Measurements from ENCODE around the gene GDF9.

The GDF9 gene

DNA sequence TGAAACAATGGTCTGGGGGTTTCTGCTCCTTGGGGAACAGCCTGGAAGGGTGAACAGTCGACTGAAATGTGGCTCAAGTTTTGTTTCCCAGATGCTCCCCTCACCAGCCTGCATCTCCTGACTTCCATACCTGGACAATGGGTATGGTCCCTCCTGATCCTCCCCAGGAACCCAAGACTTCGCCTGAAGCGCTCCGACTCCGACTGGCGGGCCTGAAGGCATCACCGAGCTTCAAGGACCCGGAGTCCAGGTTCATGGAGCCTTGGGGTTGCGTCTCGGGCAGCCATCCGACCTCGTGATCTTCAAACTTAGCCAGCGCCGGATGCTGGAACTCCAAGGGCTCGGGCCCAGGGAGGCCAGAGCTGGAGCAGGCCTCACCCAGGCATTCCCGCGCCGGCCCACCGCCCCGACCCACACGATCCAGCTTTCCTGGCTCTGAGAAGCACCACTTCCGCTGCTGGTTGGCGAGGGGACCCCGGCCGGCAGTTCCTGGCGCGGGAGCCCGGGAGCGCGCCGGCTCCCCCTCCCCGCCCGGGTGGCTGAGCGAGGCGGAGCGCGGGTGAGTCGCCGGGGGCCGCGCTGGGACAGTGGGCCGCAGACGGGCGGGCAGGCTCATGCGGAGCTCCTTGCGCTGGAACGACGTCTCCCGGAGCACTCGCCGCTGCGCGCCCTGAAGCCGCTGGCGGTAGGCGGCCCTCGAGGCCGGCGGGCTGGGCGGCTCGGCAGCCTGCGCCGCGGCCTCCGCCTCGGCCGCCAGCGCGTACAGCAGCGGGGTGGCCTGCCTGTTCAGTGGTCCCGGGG is 41.0 kb downstream of the GDF9 start:
- Mint-ChIP-seq H3K4me1 (peaks cover 8 to 38% of the 10 kb centered on the region in 2 donors), H3K27ac (peak overlapping the region; percentile 56), H3K9me3 (no peaks in the 10 kb centered on the region), H3K4me3 (peak overlapping the region in 1 of 2 donors; percentile 69), H3K27me3 (peaks cover 53 to 90% of the 10 kb centered on the region in 2 donors), H3K36me3 (no peaks in the 10 kb centered on the region)
- DNase-seq (no peak), ATAC-seq (replicated peaks) (peak; percentile 8 to 11)

DNA sequence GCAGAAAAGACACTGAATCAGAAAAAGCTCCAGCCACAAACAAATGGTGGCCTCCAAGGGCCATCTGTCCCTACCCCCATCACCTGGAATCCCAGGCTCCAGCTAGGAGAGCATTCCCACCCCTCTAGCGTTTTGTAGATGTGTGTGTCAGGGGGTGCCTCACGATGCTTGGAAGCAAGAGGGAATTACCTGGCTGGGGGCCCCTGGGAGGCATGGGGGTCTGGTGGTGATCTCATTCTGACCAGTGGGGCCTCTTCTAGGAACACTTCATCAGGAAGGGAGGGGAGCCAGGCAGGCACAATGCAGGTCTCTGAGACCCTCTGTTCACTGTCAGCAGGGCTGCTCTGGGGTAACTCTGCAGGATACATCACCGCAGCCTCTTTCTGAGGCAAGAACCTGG is 41.8 kb downstream of the GDF9 start:
- Mint-ChIP-seq H3K4me3 (no peak overlapping the region), H3K36me3 (no peaks in the 10 kb centered on the region), H3K27ac (no peak overlapping the region), H3K9me3 (no peaks in the 10 kb centered on the region), H3K27me3 (peaks cover 51 to 94% of the 10 kb centered on the region in 2 donors), H3K4me1 (peaks cover 8 to 38% of the 10 kb centered on the region in 2 donors)
- DNase-seq (no peak), ATAC-seq (replicated peaks) (no peak)

DNA sequence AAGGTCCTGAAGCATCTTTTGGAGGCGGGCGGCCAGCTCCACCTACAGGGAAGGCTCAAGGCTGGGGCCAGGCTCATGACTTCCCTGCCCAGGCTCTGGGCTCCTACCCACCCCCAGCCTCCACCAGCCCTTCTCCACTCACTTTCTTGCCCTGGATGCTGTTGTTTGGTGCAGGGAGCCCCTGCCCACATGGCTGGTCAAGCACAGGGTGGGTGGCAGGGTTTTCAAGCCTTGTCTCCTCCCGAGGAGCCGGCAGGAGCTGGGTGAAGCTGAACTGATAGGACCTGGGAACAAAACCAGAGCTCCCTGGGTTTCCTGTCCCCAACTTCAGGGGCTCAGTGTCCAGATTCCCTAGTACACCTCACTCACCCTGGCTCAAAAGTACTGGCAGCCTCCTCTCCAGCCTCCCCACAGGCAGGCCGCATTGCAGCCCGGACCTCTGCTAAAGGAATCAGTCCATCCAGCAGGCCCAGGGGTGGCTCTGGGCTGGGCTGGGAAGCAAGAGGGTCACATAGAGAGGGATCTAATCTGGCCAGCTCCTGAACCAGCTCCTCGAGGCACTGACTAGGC is 42.7 kb downstream of the GDF9 start:
- Mint-ChIP-seq H3K27me3 (peaks cover 50 to 93% of the 10 kb centered on the region in 2 donors), H3K36me3 (no peaks in the 10 kb centered on the region), H3K4me3 (peak overlapping the region in 1 of 2 donors; percentile 69), H3K4me1 (peaks cover 10 to 35% of the 10 kb centered on the region in 2 donors), H3K9me3 (no peaks in the 10 kb centered on the region), H3K27ac (no peak overlapping the region)
- ATAC-seq (replicated peaks), result no peak
- DNase-seq, result no peak

DNA sequence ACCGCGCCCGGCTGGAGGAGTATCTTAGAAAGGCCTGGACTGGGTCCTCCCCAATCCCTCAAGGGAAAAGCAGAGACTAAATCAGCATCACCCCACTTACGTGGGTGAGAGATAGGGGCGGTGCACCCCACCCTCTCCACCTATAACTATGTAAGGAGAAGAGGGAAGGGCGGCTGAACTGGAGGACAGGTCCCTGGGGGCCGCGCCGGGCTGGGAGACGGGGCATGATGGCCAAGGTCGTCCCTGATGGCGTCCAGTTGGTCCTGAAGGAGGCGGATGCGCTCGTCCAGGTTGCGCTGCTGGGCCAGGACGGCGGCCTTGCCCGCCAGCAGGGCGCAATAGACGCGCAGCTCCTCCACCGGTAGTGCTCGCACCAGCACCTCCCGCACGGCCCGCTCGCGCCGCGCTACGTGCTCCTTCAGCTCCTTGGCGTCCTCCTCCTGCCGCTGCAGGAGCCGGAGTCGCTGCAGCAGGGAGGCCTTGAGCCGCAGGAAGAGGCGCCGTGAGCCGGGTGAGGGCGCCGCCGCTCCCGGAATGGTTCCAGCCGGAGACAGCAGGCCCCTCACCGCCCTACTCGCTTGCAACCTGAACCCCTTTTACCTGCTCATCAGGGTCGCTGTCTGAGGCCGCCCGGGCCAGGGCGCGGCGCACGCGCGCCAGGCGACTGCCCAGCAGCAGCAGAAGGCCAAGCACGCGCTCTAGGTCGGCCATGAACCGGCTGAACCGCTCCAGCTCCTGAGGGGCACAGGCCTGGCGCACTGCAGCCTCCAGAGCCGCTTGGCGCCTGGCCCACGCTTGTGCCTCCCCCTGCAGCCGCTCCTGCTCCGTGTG is 43.4 kb downstream of the GDF9 start:
- H3K4me1 Mint-ChIP-seq, result peaks cover 10 to 35% of the 10 kb centered on the region in 2 donors
- H3K9me3 Mint-ChIP-seq, result no peaks in the 10 kb centered on the region

DNA sequence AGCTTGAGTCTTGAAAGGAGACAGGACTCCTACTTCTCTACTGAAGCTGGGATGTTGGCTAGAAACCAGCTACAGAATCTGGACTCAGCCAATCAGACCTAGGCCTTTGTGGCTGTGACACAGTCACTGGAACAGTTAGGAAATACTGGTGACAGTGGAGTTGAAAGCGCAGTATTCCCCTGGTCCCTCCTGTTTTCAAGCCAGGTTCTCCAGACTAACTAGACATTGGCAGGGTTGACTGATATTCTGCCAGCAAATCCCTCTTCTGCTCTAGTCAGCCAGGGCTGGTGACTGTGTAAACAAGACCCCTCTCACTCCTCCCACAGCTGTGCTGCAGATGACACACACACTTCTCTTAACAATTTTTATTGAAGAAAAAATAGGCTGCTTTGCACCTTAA is 44.5 kb downstream of the GDF9 start:
- ATAC-seq (replicated peaks), result no peak
- Mint-ChIP-seq H3K36me3 (no peaks in the 10 kb centered on the region), H3K27me3 (peaks cover 38 to 82% of the 10 kb centered on the region in 2 donors)

More for the DNA sequence above, 43.4 kb downstream of the GDF9 start:
- no peaks in the 10 kb centered on the region for H3K36me3 Mint-ChIP-seq
- peak overlapping the region; percentile 69 to 72 for H3K4me3 Mint-ChIP-seq
- ATAC-seq (replicated peaks), result no peak
- no peak overlapping the region for H3K27ac Mint-ChIP-seq
- no peak for DNase-seq
- peaks cover 49 to 91% of the 10 kb centered on the region in 2 donors for H3K27me3 Mint-ChIP-seq

DNA sequence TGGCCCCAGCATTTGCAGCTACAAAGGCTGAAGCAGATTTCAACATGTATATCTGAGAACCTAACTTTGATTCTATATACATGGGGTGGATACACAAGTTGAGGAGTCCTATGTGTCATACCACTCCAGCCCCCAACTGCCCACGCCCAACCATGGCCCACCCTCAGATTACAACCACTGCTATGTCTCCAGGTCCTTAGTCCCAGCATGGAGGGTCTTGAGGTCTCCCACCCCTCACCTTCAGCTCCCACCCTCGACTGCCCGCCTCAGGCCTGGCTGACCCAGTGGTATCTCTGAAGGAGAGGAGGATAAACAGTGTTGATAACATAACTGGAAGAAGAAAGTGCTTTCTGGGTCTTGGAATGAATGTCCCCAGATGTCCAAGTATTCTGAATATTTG is 44.9 kb downstream of the GDF9 start:
- H3K27me3 Mint-ChIP-seq, result peaks cover 34 to 78% of the 10 kb centered on the region in 2 donors
- H3K9me3 Mint-ChIP-seq, result no peaks in the 10 kb centered on the region

More for the DNA sequence above, 44.5 kb downstream of the GDF9 start:
- Mint-ChIP-seq H3K4me1 (peaks cover 10 to 35% of the 10 kb centered on the region in 2 donors), H3K27ac (no peak overlapping the region), H3K4me3 (no peak overlapping the region), H3K9me3 (no peaks in the 10 kb centered on the region)
- no peak for DNase-seq

DNA sequence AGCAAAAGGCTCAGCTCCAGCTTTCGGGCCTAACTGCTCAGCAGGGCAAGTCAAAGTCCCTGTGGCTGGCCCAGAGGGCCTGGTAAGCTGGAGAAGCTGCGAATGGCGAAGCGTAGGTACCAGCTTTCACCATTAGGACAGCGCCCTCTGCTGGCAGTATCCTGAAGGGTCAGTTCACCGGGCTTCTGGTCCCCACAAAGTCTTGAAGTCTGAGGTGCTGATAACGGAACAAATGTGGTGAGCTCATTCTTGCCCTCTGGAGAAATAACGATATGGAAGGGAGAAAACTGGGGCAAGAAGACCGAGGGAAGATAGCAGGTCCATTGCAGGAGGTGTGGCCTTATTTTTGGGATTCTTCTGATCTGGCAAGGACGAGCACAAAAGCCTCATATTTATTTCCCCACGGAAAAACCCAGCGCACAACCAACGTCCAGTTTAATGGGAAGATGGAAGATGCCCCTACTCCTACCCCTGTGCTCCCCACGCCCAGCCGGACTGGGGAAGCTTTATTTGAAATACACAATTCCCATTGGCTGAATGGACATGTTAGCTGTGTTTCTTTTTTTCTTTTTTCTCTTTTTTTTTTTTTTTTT is 46.0 kb downstream of the GDF9 start:
- Mint-ChIP-seq H3K27me3 (peaks cover 32 to 71% of the 10 kb centered on the region in 2 donors), H3K4me3 (peak overlapping the region; percentile 48 to 87), H3K27ac (no peak overlapping the region), H3K36me3 (no peaks in the 10 kb centered on the region), H3K9me3 (no peaks in the 10 kb centered on the region), H3K4me1 (peaks cover 9 to 30% of the 10 kb centered on the region in 2 donors)
- ATAC-seq (replicated peaks) (peak; percentile 91 to 95), DNase-seq (peak; percentile 81)

More for the DNA sequence above, 44.9 kb downstream of the GDF9 start:
- DNase-seq (no peak), ATAC-seq (replicated peaks) (no peak)
- H3K4me1 Mint-ChIP-seq, result peaks cover 10 to 35% of the 10 kb centered on the region in 2 donors
- H3K27ac Mint-ChIP-seq, result no peak overlapping the region
- no peaks in the 10 kb centered on the region for H3K36me3 Mint-ChIP-seq
- no peak overlapping the region for H3K4me3 Mint-ChIP-seq

DNA sequence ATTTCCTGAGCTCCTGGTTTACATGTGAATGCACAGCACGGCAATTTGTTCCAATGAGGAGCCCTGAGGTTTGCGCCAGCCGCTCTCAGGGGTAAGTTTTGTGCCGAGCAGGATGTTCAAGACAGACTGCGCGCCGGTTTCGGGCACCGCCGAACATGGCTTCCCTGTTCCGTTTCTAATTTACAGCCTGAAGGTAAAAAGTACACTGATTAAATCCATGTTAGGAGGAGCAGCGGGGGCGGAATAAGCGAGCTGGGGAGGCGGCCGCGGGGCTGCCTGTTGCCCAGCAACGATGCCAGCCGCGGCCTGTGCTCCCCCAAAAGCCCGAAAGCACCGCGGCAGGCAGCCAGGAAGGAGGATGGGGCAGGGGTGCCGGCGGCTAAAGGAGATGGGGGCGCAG is 46.8 kb downstream of the GDF9 start:
- H3K4me1 Mint-ChIP-seq, result peaks cover 8 to 27% of the 10 kb centered on the region in 2 donors
- peaks cover 29 to 67% of the 10 kb centered on the region in 2 donors for H3K27me3 Mint-ChIP-seq
- peak overlapping the region; percentile 77 for H3K27ac Mint-ChIP-seq
- H3K9me3 Mint-ChIP-seq, result no peaks in the 10 kb centered on the region
- H3K36me3 Mint-ChIP-seq, result no peaks in the 10 kb centered on the region
- peak in 1 of 2 donors; percentile 38 for ATAC-seq (replicated peaks)
- DNase-seq, result no peak
- peak overlapping the region; percentile 79 to 87 for H3K4me3 Mint-ChIP-seq

DNA sequence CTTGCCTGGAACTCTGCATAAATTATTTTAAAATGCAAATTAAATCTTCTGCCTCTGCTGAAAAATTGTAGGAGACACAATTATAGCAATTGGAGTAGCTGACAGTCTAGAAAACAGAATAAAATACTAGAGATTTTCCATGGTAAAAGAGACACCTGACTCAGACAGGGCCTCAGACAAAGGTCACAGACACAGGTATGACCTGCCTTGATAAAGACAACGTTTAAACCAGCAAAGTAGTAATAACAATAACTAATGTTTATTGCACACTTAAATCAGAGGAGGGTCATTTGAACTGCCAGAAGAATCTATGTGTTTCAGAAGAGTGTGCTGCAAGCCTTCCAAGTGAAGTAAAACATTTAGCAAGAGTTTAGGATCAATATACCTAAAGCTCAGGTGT is 49.3 kb downstream of the GDF9 start:
- Mint-ChIP-seq H3K9me3 (no peaks in the 10 kb centered on the region), H3K36me3 (no peaks in the 10 kb centered on the region), H3K4me3 (no peak overlapping the region), H3K4me1 (peaks cover 14 to 26% of the 10 kb centered on the region in 2 donors), H3K27ac (no peak overlapping the region), H3K27me3 (peaks cover 26 to 54% of the 10 kb centered on the region in 2 donors)
- DNase-seq (no peak), ATAC-seq (replicated peaks) (no peak)

DNA sequence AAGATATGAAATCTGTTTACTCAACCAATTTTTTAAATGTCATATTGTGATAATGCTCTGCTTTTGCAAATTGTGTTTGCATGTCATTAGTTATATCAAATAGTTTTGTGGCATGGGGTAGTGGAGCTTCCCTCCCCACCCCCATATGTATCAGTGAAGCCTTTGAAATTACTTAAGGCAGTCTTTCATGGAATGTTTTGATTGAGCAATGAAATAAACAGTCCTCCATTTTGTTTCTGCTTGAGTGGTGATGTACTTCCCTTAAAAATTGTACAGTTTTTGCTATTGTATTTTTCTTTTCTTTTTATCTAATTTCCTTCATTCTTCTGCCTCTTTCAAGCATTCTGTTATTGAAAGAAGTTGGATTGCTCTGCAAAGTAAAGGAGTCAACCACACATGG is 49.7 kb downstream of the GDF9 start:
- Mint-ChIP-seq H3K27ac (no peak overlapping the region), H3K4me3 (no peak overlapping the region), H3K4me1 (peaks cover 14 to 26% of the 10 kb centered on the region in 2 donors), H3K9me3 (no peaks in the 10 kb centered on the region), H3K27me3 (peaks cover 26 to 51% of the 10 kb centered on the region in 2 donors), H3K36me3 (no peaks in the 10 kb centered on the region)
- DNase-seq, result no peak
- no peak for ATAC-seq (replicated peaks)

DNA sequence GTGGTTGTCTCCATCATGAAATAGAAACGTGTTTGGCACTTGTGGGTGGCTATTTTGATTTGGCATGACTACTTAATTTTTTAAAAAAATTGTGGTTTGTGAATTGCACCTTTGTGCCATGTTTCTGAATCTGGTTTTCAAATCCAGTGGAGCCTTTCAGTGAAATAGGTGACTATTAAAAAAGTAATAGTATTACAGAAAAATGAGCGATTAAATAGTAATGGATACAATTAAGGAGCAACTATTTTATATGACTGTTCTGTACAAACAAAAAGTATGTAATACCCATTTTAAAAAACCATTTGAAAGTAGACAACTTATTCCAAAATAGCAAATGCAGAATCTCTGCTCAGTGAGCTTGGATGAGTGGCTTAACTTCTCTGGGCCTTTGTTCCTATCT is 50.2 kb downstream of the GDF9 start:
- Mint-ChIP-seq H3K9me3 (no peaks in the 10 kb centered on the region), H3K27me3 (peaks cover 31 to 48% of the 10 kb centered on the region in 2 donors), H3K4me1 (peaks cover 14 to 26% of the 10 kb centered on the region in 2 donors), H3K36me3 (no peaks in the 10 kb centered on the region), H3K27ac (no peak overlapping the region), H3K4me3 (no peak overlapping the region)
- ATAC-seq (replicated peaks) (no peak), DNase-seq (no peak)

DNA sequence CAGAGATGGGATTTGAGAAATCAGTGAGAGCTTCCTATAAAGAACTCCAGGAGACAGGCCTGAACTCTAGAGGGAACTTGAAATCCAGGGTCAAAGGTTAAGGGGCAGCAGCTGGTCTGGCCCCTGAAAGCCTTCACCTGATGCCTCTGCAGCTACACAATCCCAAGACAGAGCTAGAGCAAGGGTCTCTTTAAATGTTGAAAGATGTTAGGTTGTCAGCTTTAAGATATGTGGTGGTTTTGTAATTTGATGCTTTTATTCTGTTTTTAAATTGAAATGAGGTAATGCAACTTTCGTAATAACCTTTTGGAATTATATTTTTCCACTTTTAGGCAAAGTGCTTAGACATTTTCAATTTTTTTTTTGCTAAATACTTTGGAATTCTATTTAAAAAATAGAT is 50.8 kb downstream of the GDF9 start:
- Mint-ChIP-seq H3K4me3 (peak overlapping the region; percentile 50 to 51), H3K36me3 (no peaks in the 10 kb centered on the region)
- no peak for DNase-seq

DNA sequence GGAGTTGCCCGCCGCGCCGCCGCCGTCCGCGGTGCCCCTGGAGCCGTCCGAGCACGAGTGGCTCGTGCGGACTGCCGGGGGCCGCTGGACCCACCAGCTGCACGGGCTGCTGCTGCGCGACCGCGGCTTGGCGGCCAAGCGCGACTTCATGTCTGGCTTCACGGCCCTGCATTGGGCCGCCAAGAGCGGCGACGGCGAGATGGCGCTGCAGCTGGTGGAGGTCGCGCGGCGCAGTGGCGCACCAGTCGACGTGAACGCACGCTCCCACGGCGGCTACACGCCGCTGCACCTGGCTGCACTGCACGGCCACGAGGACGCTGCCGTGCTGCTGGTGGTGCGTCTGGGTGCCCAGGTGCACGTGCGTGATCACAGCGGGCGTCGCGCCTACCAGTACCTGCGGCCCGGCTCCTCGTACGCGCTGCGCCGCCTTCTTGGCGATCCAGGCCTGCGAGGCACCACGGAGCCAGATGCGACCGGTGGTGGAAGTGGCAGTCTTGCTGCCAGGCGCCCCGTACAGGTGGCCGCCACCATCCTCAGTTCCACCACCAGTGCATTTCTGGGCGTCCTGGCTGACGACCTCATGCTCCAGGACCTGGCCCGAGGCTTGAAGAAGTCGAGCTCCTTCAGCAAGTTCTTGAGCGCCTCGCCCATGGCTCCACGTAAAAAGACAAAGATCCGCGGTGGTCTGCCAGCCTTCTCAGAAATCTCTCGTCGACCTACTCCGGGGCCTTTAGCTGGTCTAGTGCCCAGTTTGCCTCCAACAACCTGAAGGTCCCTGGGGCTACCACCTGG is 51.6 kb downstream of the GDF9 start:
- H3K27ac Mint-ChIP-seq, result peak overlapping the region; percentile 87
- ATAC-seq (replicated peaks) (no peak), DNase-seq (no peak)
- no peaks in the 10 kb centered on the region for H3K9me3 Mint-ChIP-seq
- no peaks in the 10 kb centered on the region for H3K36me3 Mint-ChIP-seq
- H3K4me1 Mint-ChIP-seq, result peaks cover 12 to 18% of the 10 kb centered on the region in 2 donors
- H3K27me3 Mint-ChIP-seq, result peaks cover 40 to 49% of the 10 kb centered on the region in 2 donors
- H3K4me3 Mint-ChIP-seq, result peak overlapping the region; percentile 50 to 51

More for the DNA sequence above, 50.8 kb downstream of the GDF9 start:
- H3K27me3 Mint-ChIP-seq, result peaks cover 37 to 49% of the 10 kb centered on the region in 2 donors
- H3K9me3 Mint-ChIP-seq, result no peaks in the 10 kb centered on the region
- no peak for ATAC-seq (replicated peaks)
- H3K4me1 Mint-ChIP-seq, result peaks cover 14 to 26% of the 10 kb centered on the region in 2 donors
- H3K27ac Mint-ChIP-seq, result no peak overlapping the region

All from stimulated activated naive B cell treated with anti-CD40 and anti-IgM and Interleukin-4, amounts not matched to agents 10 μg/mL and 1 μg/mL and 100 μg/mL, for 72 hours (primary cell).